Spleen (tissue), 11 donors: Measurements from ENCODE around the gene DUSP10. TPM values are rescaled to one million over a fixed set of nuclear protein-coding genes. Genes with fewer than 3 reads are reported as not detected.

ENCODE experiments used
- DNase-seq: peaks from one replicate; pipeline ENCODE4 v3.0.0-alpha.2; 2020
- H3K27ac ChIP-seq, 8 donors: fragments of 200-600 bp; sonication (generic) in 7 of 8; 1 replicate in 4 of 8; 2 replicates in 4 of 8; pipeline versions ENCODE4 v1.5.0 to v1.8.0; 2016 to 2021; ENCODE audit warnings: inconsistent platforms in 4 of 8, mild to moderate bottlenecking in 4 of 8, moderate library complexity in 1 of 8
- H3K27me3 ChIP-seq, 7 donors: fragments of 200-600 bp; sonication (generic) in 6 of 7; replicated peaks in 1 of 7; 1 replicate in 4 of 7; 2 replicates in 3 of 7; pipeline versions ENCODE4 v1.5.0 to v1.8.0; 2016 to 2021; ENCODE audit warnings: inconsistent platforms in 3 of 7, mild to moderate bottlenecking in 1 of 7
- H3K36me3 ChIP-seq, 6 donors: fragments of 200-600 bp; sonication (generic) in 5 of 6; 1 replicate in 4 of 6; 2 replicates in 2 of 6; pipeline versions ENCODE4 v1.5.0 to v1.8.0; 2016 to 2021; ENCODE audit warnings: inconsistent platforms in 2 of 6
- H3K4me1 ChIP-seq, 6 donors: fragments of 200-600 bp; sonication (generic) in 5 of 6; 1 replicate in 3 of 6; 2 replicates in 3 of 6; pipeline versions ENCODE4 v1.5.0 to v1.8.0; 2016 to 2021; ENCODE audit warnings: inconsistent platforms in 3 of 6
- H3K4me3 ChIP-seq, 8 donors: fragments of 200-600 bp; sonication (generic) in 7 of 8; 1 replicate in 4 of 8; 2 replicates in 4 of 8; pipeline versions ENCODE4 v1.5.0 to v1.8.0; 2016 to 2021; ENCODE audit warnings: inconsistent platforms in 4 of 8, mild to moderate bottlenecking in 4 of 8, moderate library complexity in 2 of 8
- H3K9me3 ChIP-seq, 8 donors: fragments of 200-600 bp; sonication (generic) in 7 of 8; 1 replicate in 4 of 8; 2 replicates in 4 of 8; pipeline versions ENCODE4 v1.5.0 to v1.8.0; 2016 to 2021; ENCODE audit warnings: inconsistent platforms in 4 of 8
- CTCF ChIP-seq, 11 experiments: fragments of 200-600 bp in 7 of 11; fragments of 450-650 bp in 4 of 11; sonication (generic) in 4 of 11; IDR thresholded peaks in 8 of 11; conservative IDR thresholded peaks in 3 of 11; 1 replicate in 7 of 11; 2 replicates in 4 of 11; pipeline versions ENCODE4 v1.4.0 to v1.8.0; 2016 to 2021; ENCODE audit warnings: antibody characterized with exemption in 11 of 11, inconsistent platforms in 4 of 11, mild to moderate bottlenecking in 1 of 11
- POLR2A ChIP-seq, 3 donors: fragments of 450-650 bp; IDR thresholded peaks; one replicate each; pipeline ENCODE4 v1.5.1; 2017; ENCODE audit warnings: antibody characterized with exemption in 3 of 3, mild to moderate bottlenecking in 1 of 3
- POLR2AphosphoS5 ChIP-seq, 3 donors: sonication (generic); formaldehyde crosslinking; IDR thresholded peaks; one replicate each; pipeline ENCODE4 v1.5.1; 2017; ENCODE audit warnings: antibody characterized with exemption in 3 of 3
- WGBS, 5 donors: extraction: QIAGEN DNeasy Blood & Tissue Kit in 3 of 5; methylation state at CpG; one replicate each; pipeline versions ENCODE4 v1.1.5 to v1.1.7; 2013 to 2018; 5-methylcytosine and 5-hydroxymethylcytosine counted together
- intact Hi-C: fragments of 100-400 bp; cut with DNase I; formaldehyde crosslinking; loops from one replicate; pipeline ENCODE4 v1.15.0; 2023; ENCODE audit warnings: low total_unique reads
- polyA plus RNA-seq, 3 donors: library from polyadenylated mRNA; stranded (reverse); fragments of 200-250 nt; gene quantifications; one replicate each; pipeline ENCODE4 v1.2.1, GENCODE V29; 2013
- total RNA-seq, 7 donors: library from RNA; depleted of rRNA in 3 of 7; stranded (reverse); fragments of >200 nt in 3 of 7; fragmentation: NEBNext Ultra II Directional in 4 of 7; extraction: Animal tissue kit (Norgen Biotek cat#: 25700) in 4 of 7; gene quantifications; one replicate each; pipeline versions ENCODE4 v1.1.0 to v1.2.1, GENCODE V29; 2016 to 2021
- donor health status: healthy with polysubstance abuse.
- donor health status: DM: no; HTN: no; CAD: no; lungs with moderate emphysema.
- donor health status: DM: no; HTN: no; CAD: no.
- donor health status: Bipolar disorder and iron deficiency.
- donor health status: healthy.
- donor health status: DM: no; HTN: no; CAD: no.
- donor health status: DM: yes; HTN: yes; CAD: no.

DUSP10 gene
- total and polyA plus RNA-seq, 10 donors, result 3.4 to 11.9 (median 7.4) TPM

GRCh38 chr1:221735999-221736398 lies 5.9 kb downstream of the DUSP10 start:
- no peaks in the 10 kb centered on the region for H3K9me3 ChIP-seq
- intact Hi-C loops, result no loop called here
- no peak for TF ChIP-seq POLR2AphosphoS5 (IDR thresholded peaks at IDR 0.05)
- no peak for TF ChIP-seq CTCF (IDR thresholded peaks at IDR 0.05 in 8 of 11, conservative IDR thresholded peaks at IDR 0.05 in 3 of 11)
- no peak for TF ChIP-seq POLR2A (IDR thresholded peaks at IDR 0.05)
- WGBS, 5 donors, result 86 to 94% (median 90%) methylated on average over 2 of the region's 2 CpGs
- H3K4me1 ChIP-seq, result peaks cover 13 to 78% (median 46%) of the 10 kb centered on the region in 6 donors
- H3K4me3 ChIP-seq, result no peak overlapping the region
- no peak overlapping the region for H3K27ac ChIP-seq
- peaks cover 0 to 27% (median 0%) of the 10 kb centered on the region in 6 donors for H3K36me3 ChIP-seq
- DNase-seq, result no peak
- H3K27me3 ChIP-seq, result no peaks in the 10 kb centered on the region

- H3K27me3 ChIP-seq, result no peaks in the 10 kb centered on the region
- no peak for DNase-seq
- TF ChIP-seq CTCF (IDR thresholded peaks at IDR 0.05 in 8 of 11, conservative IDR thresholded peaks at IDR 0.05 in 3 of 11), result no peak
- no peak overlapping the region for H3K27ac ChIP-seq
- H3K9me3 ChIP-seq, result no peaks in the 10 kb centered on the region
- H3K36me3 ChIP-seq, result peaks cover 0 to 25% (median 0%) of the 10 kb centered on the region in 6 donors
- intact Hi-C loops, result no loop called here
- no peak overlapping the region for H3K4me3 ChIP-seq
- peaks cover 6 to 75% (median 28%) of the 10 kb centered on the region in 6 donors for H3K4me1 ChIP-seq
These were observed 7.7 kb downstream of the DUSP10 start for GRCh38 chr1:221734187-221734586.

GRCh38 chr1:221732052-221732451 lies 9.8 kb downstream of the DUSP10 start:
- TF ChIP-seq POLR2A (IDR thresholded peaks at IDR 0.05), result no peak
- TF ChIP-seq CTCF (IDR thresholded peaks at IDR 0.05 in 8 of 11, conservative IDR thresholded peaks at IDR 0.05 in 3 of 11), result no peak
- no peak for TF ChIP-seq POLR2AphosphoS5 (IDR thresholded peaks at IDR 0.05)
- H3K9me3 ChIP-seq, result no peaks in the 10 kb centered on the region
- no peaks in the 10 kb centered on the region for H3K27me3 ChIP-seq
- peaks cover 13 to 72% (median 35%) of the 10 kb centered on the region in 6 donors for H3K4me1 ChIP-seq
- H3K36me3 ChIP-seq, result peaks cover 0 to 6% (median 0%) of the 10 kb centered on the region in 6 donors
- no peak for DNase-seq
- no peak overlapping the region for H3K27ac ChIP-seq
- intact Hi-C loops, result no loop called here
- no peak overlapping the region for H3K4me3 ChIP-seq

GRCh38 chr1:221729771-221730330 lies 12.0 kb downstream of the DUSP10 start:
- no peaks in the 10 kb centered on the region for H3K36me3 ChIP-seq
- no peak for TF ChIP-seq CTCF (IDR thresholded peaks at IDR 0.05 in 8 of 11, conservative IDR thresholded peaks at IDR 0.05 in 3 of 11)
- TF ChIP-seq POLR2AphosphoS5 (IDR thresholded peaks at IDR 0.05), result no peak
- TF ChIP-seq POLR2A (IDR thresholded peaks at IDR 0.05), result no peak
- H3K9me3 ChIP-seq, result no peaks in the 10 kb centered on the region
- H3K4me3 ChIP-seq, result no peak overlapping the region
- no peak overlapping the region for H3K27ac ChIP-seq
- intact Hi-C loops, result no loop called here
- peaks cover 28 to 78% (median 46%) of the 10 kb centered on the region in 6 donors for H3K4me1 ChIP-seq
- no peaks in the 10 kb centered on the region for H3K27me3 ChIP-seq
- DNase-seq, result no peak
- 78 to 92% (median 90%) methylated on average over 6 of the region's 6 CpGs for WGBS, 5 donors
